Stimulated activated CD8-positive, alpha-beta memory T cell treated with anti-CD3 and anti-CD28 coated beads, Interleukin-12 subunit alpha, Interleukin-12 subunit beta, amount 100 ng/mL, for 24 hours (primary cell): ENCODE measurements around the gene DOCK3.

ENCODE experiments used
- DNase-seq: peaks from one replicate; pipeline ENCODE4 v3.0.0-alpha.2; 2020; ENCODE audit errors: extremely low read depth

The DOCK3 gene

GRCh38 chr3:51408021-51408420, 733.3 kb downstream of the DOCK3 start:
- no peak for DNase-seq

- no peak for DNase-seq
Measured at GRCh38 chr3:51408813-51409212, 734.1 kb downstream of the DOCK3 start.

- DNase-seq, result no peak
Measured at GRCh38 chr3:51422211-51422610, 747.5 kb downstream of the DOCK3 start.

GRCh38 chr3:51426921-51427320, 752.2 kb downstream of the DOCK3 start:
- DNase-seq, result no peak

- DNase-seq, result no peak
Measured at GRCh38 chr3:51429138-51429537, 754.4 kb downstream of the DOCK3 start.
